IMR-90 (cell line): ENCODE data around the gene AK1. TPM values are rescaled to one million over a fixed set of nuclear protein-coding genes. Genes with fewer than 3 reads are reported as not detected.
A peak's percentile ranks its signal among the peaks of the same experiment; 100 is the strongest.

Experiments used
- ATAC-seq: fragments of 200-7000 bp; cut with Tn5 transposase; 2 replicates; pipeline ENCODE4 v1.9.1; 2020; ENCODE audit warnings: low read depth, mild to moderate bottlenecking, moderate library complexity
- BruUV-seq: library from RNA; stranded (reverse); fragments of 400-500 nt; replicated peaks from 2 replicates; lab custom pipeline; 2021; lab: Mats Ljungman, UMichigan
- CTCF ChIA-PET: fragments of 300-600 bp; formaldehyde crosslinking; extraction: SDS; loops from one replicate; lab custom pipeline; 2021; ENCODE audit warnings: antibody characterized with exemption; lab: Yijun Ruan, JAX
- POLR2A ChIA-PET: fragments of 300-600 bp; sonication (Branson Sonifier 250); formaldehyde crosslinking; loops from one replicate; lab custom pipeline; 2022; ENCODE audit warnings: antibody characterized with exemption; ENCODE audit not compliant: unreplicated experiment; lab: Charles Lee
- DNase-seq: peaks from one replicate; pipeline ENCODE4 v3.0.0; 2013
- H2AFZ ChIP-seq: replicated peaks from 2 replicates; pipeline ENCODE3; 2013; ENCODE audit warnings: low read length, mild to moderate bottlenecking; ENCODE audit not compliant: poor library complexity
- H2AK5ac ChIP-seq: 2 replicates; pipeline ENCODE4 v1.6.1; 2013; ENCODE audit warnings: low read depth, low read length, inconsistent platforms
- H2AK9ac ChIP-seq: replicated peaks from 2 replicates; pipeline ENCODE3; 2013; ENCODE audit warnings: mild to moderate bottlenecking, low read depth, low read length, moderate library complexity; ENCODE audit not compliant: poor library complexity
- H2BK120ac ChIP-seq: 2 replicates; pipeline ENCODE4 v1.6.1; 2013; ENCODE audit warnings: low read depth, low read length, inconsistent platforms
- H2BK15ac ChIP-seq: 3 replicates; pipeline ENCODE4 v1.6.1; 2013; ENCODE audit warnings: low read depth, low read length, inconsistent platforms
- H2BK20ac ChIP-seq: 2 replicates; pipeline ENCODE4 v1.6.1; 2013; ENCODE audit warnings: low read depth, mild to moderate bottlenecking, inconsistent platforms, low read length, moderate library complexity
- H2BK5ac ChIP-seq: 2 replicates; pipeline ENCODE4 v1.6.1; 2013; ENCODE audit warnings: mild to moderate bottlenecking, low read depth, low read length, inconsistent platforms; ENCODE audit not compliant: poor library complexity, severe bottlenecking
- H3K14ac ChIP-seq: replicated peaks from 2 replicates; pipeline ENCODE4 v1.6.1; 2013; ENCODE audit warnings: low read depth, low read length, inconsistent platforms
- H3K18ac ChIP-seq: 2 replicates; pipeline ENCODE4 v1.6.1; 2013; ENCODE audit warnings: low read depth, low read length, control low read depth
- H3K23ac ChIP-seq: 2 replicates; pipeline ENCODE4 v1.6.1; 2013; ENCODE audit warnings: low read depth, low read length, inconsistent platforms
- H3K27ac ChIP-seq: 2 replicates; pipeline ENCODE4 v1.5.1; 2013; ENCODE audit warnings: mild to moderate bottlenecking, control low read depth, low read length; ENCODE audit not compliant: insufficient read depth
- H3K27me3 ChIP-seq: 2 replicates; pipeline ENCODE4 v1.6.1; 2013; ENCODE audit warnings: low read length; ENCODE audit not compliant: control insufficient read depth, insufficient read depth
- H3K36me3 ChIP-seq: 2 replicates; pipeline ENCODE4 v1.6.1; 2013; ENCODE audit warnings: low read length, mixed read lengths; ENCODE audit not compliant: control insufficient read depth, insufficient read depth
- H3K4ac ChIP-seq: 2 replicates; pipeline ENCODE4 v1.6.1; 2013; ENCODE audit warnings: low read depth, low read length, inconsistent platforms
- H3K4me1 ChIP-seq: 2 replicates; pipeline ENCODE4 v1.6.1; 2013; ENCODE audit warnings: low read length, mixed read lengths; ENCODE audit not compliant: control insufficient read depth, insufficient read depth
- H3K4me2 ChIP-seq: 2 replicates; pipeline ENCODE4 v1.6.1; 2013; ENCODE audit warnings: low read depth, mild to moderate bottlenecking, control low read depth, low read length, moderate library complexity
- H3K4me3 ChIP-seq: 2 replicates; pipeline ENCODE4 v1.5.1; 2013; ENCODE audit warnings: low read depth, mild to moderate bottlenecking, control low read depth, low read length, moderate library complexity; ENCODE audit not compliant: insufficient read depth
- H3K56ac ChIP-seq: 2 replicates; pipeline ENCODE4 v1.6.1; 2013; ENCODE audit warnings: low read length, inconsistent platforms; ENCODE audit not compliant: insufficient read depth; ENCODE audit errors: extremely low read depth
- H3K79me1 ChIP-seq, 2 experiments: 2 replicates each; pipeline ENCODE4 v1.6.1; 2013; ENCODE audit warnings: low read length in 2 of 2, inconsistent platforms in 1 of 2, low read depth in 1 of 2
- H3K9ac ChIP-seq: 2 replicates; pipeline ENCODE4 v1.6.1; 2013; ENCODE audit warnings: low read depth, low read length, control low read depth
- H3K9me1 ChIP-seq: 2 replicates; pipeline ENCODE4 v1.6.1; 2013; ENCODE audit warnings: low read length, inconsistent platforms; ENCODE audit not compliant: insufficient read depth
- H3K9me3 ChIP-seq: 2 replicates; pipeline ENCODE4 v1.6.1; 2013; ENCODE audit warnings: low read length; ENCODE audit not compliant: control insufficient read depth, insufficient read depth
- H4K20me1 ChIP-seq: 2 replicates; pipeline ENCODE4 v1.6.1; 2013; ENCODE audit warnings: low read length, inconsistent platforms; ENCODE audit not compliant: insufficient read depth
- H4K5ac ChIP-seq: 2 replicates; pipeline ENCODE4 v1.6.1; 2013; ENCODE audit warnings: mild to moderate bottlenecking, low read depth, low read length, control low read depth
- H4K8ac ChIP-seq, 2 experiments: 2 replicates each; pipeline ENCODE4 v1.6.1; 2013; ENCODE audit warnings: low read depth in 2 of 2, low read length in 2 of 2, control low read depth in 1 of 2, inconsistent platforms in 1 of 2
- H4K91ac ChIP-seq: 2 replicates; pipeline ENCODE4 v1.6.1; 2013; ENCODE audit warnings: low read depth, low read length, inconsistent platforms; ENCODE audit not compliant: insufficient read depth
- BHLHE40 ChIP-seq: fragments of 150-350 bp; IDR thresholded peaks from 2 replicates; pipeline ENCODE4 v1.6.1; 2016; ENCODE audit warnings: mild to moderate bottlenecking, low read depth, low read length
- CEBPB ChIP-seq: IDR thresholded peaks from 2 replicates; pipeline ENCODE4 v1.6.1; 2012; ENCODE audit warnings: low read depth, low read length, improper control_type of control experiment
- CHD1 ChIP-seq: IDR thresholded peaks from 2 replicates; pipeline ENCODE4 v1.6.1; 2012; ENCODE audit warnings: low read depth, low read length, improper control_type of control experiment
- CTCF ChIP-seq: conservative IDR thresholded peaks from 2 replicates; pipeline ENCODE4 v1.5.1; 2012; ENCODE audit warnings: mild to moderate bottlenecking, low read depth, low read length, improper control_type of control experiment
- ELK1 ChIP-seq: fragments of 150-350 bp; IDR thresholded peaks from 2 replicates; pipeline ENCODE4 v1.6.1; 2016; ENCODE audit warnings: low read depth, mild to moderate bottlenecking, low read length, moderate library complexity, borderline replicate concordance
- FOS ChIP-seq: fragments of 150-350 bp; IDR thresholded peaks from 2 replicates; pipeline ENCODE4 v1.6.1; 2016; ENCODE audit warnings: low read depth, low read length
- MAFK ChIP-seq: IDR thresholded peaks from 2 replicates; pipeline ENCODE4 v1.6.1; 2012; ENCODE audit warnings: low read depth, low read length, improper control_type of control experiment
- MAZ ChIP-seq: IDR thresholded peaks from 2 replicates; pipeline ENCODE4 v1.6.1; 2012; ENCODE audit warnings: low read depth, mild to moderate bottlenecking, low read length, improper control_type of control experiment, moderate library complexity, borderline replicate concordance
- MXI1 ChIP-seq: IDR thresholded peaks from 2 replicates; pipeline ENCODE4 v1.6.1; 2012; ENCODE audit warnings: low read depth, mild to moderate bottlenecking, low read length, moderate library complexity, borderline replicate concordance
- NFE2L2 ChIP-seq: fragments of 150-350 bp; IDR thresholded peaks from 2 replicates; pipeline ENCODE4 v1.6.1; 2016; ENCODE audit warnings: low read depth, mild to moderate bottlenecking, low read length
- POLR2A ChIP-seq: IDR thresholded peaks from 2 replicates; pipeline ENCODE4 v1.6.1; 2012; ENCODE audit warnings: mild to moderate bottlenecking, low read depth, low read length
- RAD21 ChIP-seq: IDR thresholded peaks from 2 replicates; pipeline ENCODE4 v1.6.1; 2012; ENCODE audit warnings: low read length, improper control_type of control experiment
- RCOR1 ChIP-seq: IDR thresholded peaks from 2 replicates; pipeline ENCODE4 v1.6.1; 2012; ENCODE audit warnings: mild to moderate bottlenecking, low read length, improper control_type of control experiment; ENCODE audit not compliant: insufficient replicate concordance
- RFX5 ChIP-seq: IDR thresholded peaks from 2 replicates; pipeline ENCODE4 v1.8.0; 2012; ENCODE audit warnings: low read depth, mild to moderate bottlenecking, low read length, moderate library complexity
- SMC3 ChIP-seq: fragments of 150-350 bp; IDR thresholded peaks from 2 replicates; pipeline ENCODE4 v1.6.1; 2016; ENCODE audit warnings: low read depth, mild to moderate bottlenecking, antibody characterized with exemption, low read length, moderate library complexity
- USF2 ChIP-seq: fragments of 150-350 bp; IDR thresholded peaks from 2 replicates; pipeline ENCODE4 v1.6.1; 2017; ENCODE audit warnings: mild to moderate bottlenecking, antibody characterized with exemption, low read length, low read depth
- WGBS, 2 experiments: methylation state at CpG; one replicate each; pipeline versions ENCODE4 v1.1.5 to v1.1.7; 2013; ENCODE audit warnings: missing lambda C conversion rate in 2 of 2; ENCODE audit not compliant: insufficient read length in 1 of 2; ENCODE audit errors: extremely low coverage in 2 of 2; 5-methylcytosine and 5-hydroxymethylcytosine counted together
- dilution Hi-C: fragments of 300-500 bp; cut with HindIII; formaldehyde crosslinking; loops from one replicate; pipeline ENCODE4 v1.14.3; 2018; ENCODE audit warnings: low sequenced_read_pairs; ENCODE audit not compliant: unreplicated experiment
- in situ Hi-C: fragments of 300-500 bp; cut with MboI; formaldehyde crosslinking; loops from 3 replicates; pipeline ENCODE4 v1.14.3; 2019; ENCODE audit warnings: low sequenced_read_pairs, inconsistent platforms, mixed read lengths
- intact Hi-C: fragments of 100-400 bp; cut with micrococcal nuclease; formaldehyde crosslinking; loops from 2 replicates; pipeline ENCODE4 v1.10.0; 2022
- polyA plus RNA-seq, 3 experiments: library from polyadenylated mRNA; depleted of rRNA; stranded (reverse); fragments of >200 nt; gene quantifications; 2 replicates each; pipeline ENCODE4 v1.2.3, GENCODE V29; 2012; ENCODE audit warnings: low replicate concordance in 1 of 3
- total RNA-seq: library from RNA; depleted of rRNA; stranded (reverse); fragments of >200 nt; gene quantifications from 2 replicates; pipeline ENCODE4 v1.2.3, GENCODE V29; 2012

The AK1 gene
- total and polyA plus RNA-seq, 2 of the 4 experiments (the other 2 are of a cell fraction): 44.8 to 119 TPM

GRCh38 chr9:127868278-127868902, 9.1 kb downstream of the AK1 start:
- Histone ChIP-seq H2AK9ac (peak overlapping the region; percentile 50), H3K4me2 (no peak overlapping the region), H3K9me1 (peaks cover 3% of the 10 kb centered on the region; the same call in 1 of the 2 replicates), H2AFZ (no peak overlapping the region), H3K14ac (no peak overlapping the region), H3K23ac (no peak overlapping the region), H3K56ac (no peak overlapping the region), H4K91ac (no peak overlapping the region), H3K4me3 (no peak overlapping the region), H3K9me3 (no peaks in the 10 kb centered on the region), H3K36me3 (peaks cover 33% of the 10 kb centered on the region), H3K79me1 (no peaks in the 10 kb centered on the region), H4K5ac (no peak overlapping the region), H2AK5ac (no peak overlapping the region), H3K27ac (no peak overlapping the region), H4K8ac (no peak overlapping the region), H3K27me3 (no peaks in the 10 kb centered on the region), H3K4me1 (no peaks in the 10 kb centered on the region), H2BK15ac (no peak overlapping the region), H4K20me1 (0 out of 2 replicates have a peak, but pooled peaks cover 3% of the 10 kb centered on the region), H3K4ac (no peak overlapping the region), H2BK120ac (no peak overlapping the region), H2BK20ac (no peak overlapping the region), H3K18ac (no peak overlapping the region), H3K9ac (no peak overlapping the region), H2BK5ac (no peak overlapping the region)
- no TSS peak for BruUV-seq
- in situ Hi-C loops: no loop called here
- 97% methylated on average over 10 of the region's 18 CpGs; no CpG with 5 or more reads in 1 of the 2 experiments for WGBS, 2 experiments
- intact Hi-C loops: no loop called here
- DNase-seq (no peak), ATAC-seq (no peak)
- ChIA-PET CTCF (no interaction called here), POLR2A (no interaction called here)
- TF ChIP-seq MAZ (no peak), FOS (no peak), CHD1 (no peak), RFX5 (no peak), RCOR1 (no peak), MXI1 (no peak), CTCF (no peak), CEBPB (no peak), MAFK (no peak), SMC3 (no peak), BHLHE40 (no peak), POLR2A (no peak), NFE2L2 (no peak), RAD21 (no peak), ELK1 (no peak), USF2 (no peak)
- dilution Hi-C loops: no loop called here
